Islet precursor cell (in vitro differentiated cells): Measurements from ENCODE around the gene KLHL17.
A peak's percentile ranks its signal among the peaks of the same experiment; 100 is the strongest.

Experiments used
- DNase-seq: peaks from one replicate; pipeline ENCODE4 v3.0.0-alpha.2; 2018

The KLHL17 gene

GRCh38 chr1:952603-953002, 7.8 kb upstream of the KLHL17 start:
- DNase-seq: no peak

- DNase-seq: no peak
Measured at GRCh38 chr1:953524-954320, 6.7 kb upstream of the KLHL17 start.

- DNase-seq: no peak
Measured at GRCh38 chr1:954927-955326, 5.5 kb upstream of the KLHL17 start.

- no peak for DNase-seq
Measured at GRCh38 chr1:955474-955873, 4.9 kb upstream of the KLHL17 start.

GRCh38 chr1:956636-957035, 3.7 kb upstream of the KLHL17 start:
- DNase-seq: no peak

- DNase-seq: peak; percentile 95
Measured at GRCh38 chr1:958823-959730, 1.3 kb upstream of the KLHL17 start, which contains the start of gene NOC2L. TSS of gene NOC2L (minus strand) at chr1:959256. CDS start at chr1:959240, 16 bp downstream.

- no peak for DNase-seq
Measured at GRCh38 chr1:959731-960362, 537 bp upstream of the KLHL17 start.

GRCh38 chr1:961132-961669, 817 bp downstream of the KLHL17 start:
- DNase-seq: no peak

- DNase-seq: no peak
Measured at GRCh38 chr1:962381-963300, 2.3 kb downstream of the KLHL17 start.

- no peak for DNase-seq
Measured at GRCh38 chr1:963301-963651, 2.9 kb downstream of the KLHL17 start.

GRCh38 chr1:963746-964525, 3.6 kb downstream of the KLHL17 start:
- no peak for DNase-seq

- no peak for DNase-seq
Measured at GRCh38 chr1:964691-965525, 4.5 kb downstream of the KLHL17 start.

- DNase-seq: no peak
Measured at GRCh38 chr1:965526-966134, 5.2 kb downstream of the KLHL17 start.

GRCh38 chr1:966135-966703, 5.8 kb downstream of the KLHL17 start, which contains the start of gene PLEKHN1:
TSS of gene PLEKHN1 (plus strand) at chr1:966482. CDS start at chr1:966532, 50 bp downstream.
- peak; percentile 88 for DNase-seq

GRCh38 chr1:966704-967300, 6.4 kb downstream of the KLHL17 start:
- DNase-seq: peak; percentile 88

GRCh38 chr1:967466-968343, 7.3 kb downstream of the KLHL17 start:
- no peak for DNase-seq

GRCh38 chr1:969260-969855, 9.0 kb downstream of the KLHL17 start:
- no peak for DNase-seq
